ENCODE measurements around the gene THAP8. TPM values are rescaled to one million over a fixed set of nuclear protein-coding genes. Genes with fewer than 3 reads are reported as not detected.

The THAP8 gene
- total RNA-seq, 1 experiment from 2014 or later = 7.6 TPM

- Mint-ChIP-seq H3K9me3 (ENCODE audit: unreplicated experiment) (no peaks in the 10 kb centered on the region), H3K4me1 (ENCODE audit: low read depth, unreplicated experiment) (peaks cover 7% of the 10 kb centered on the region), H3K27me3 (ENCODE audit: insufficient read depth, unreplicated experiment) (no peaks in the 10 kb centered on the region), H3K4me3 (ENCODE audit: unreplicated experiment) (no peak overlapping the region), H3K36me3 (ENCODE audit: insufficient read depth, unreplicated experiment) (peaks cover 21% of the 10 kb centered on the region), H3K27ac (ENCODE audit: unreplicated experiment) (no peak overlapping the region)
- H3K27me3 ChIP-seq (replicated peaks; ENCODE audit: control insufficient read depth, insufficient read depth, low read length) = no peaks in the 10 kb centered on the region
- intact Hi-C loops (cut with micrococcal nuclease; ENCODE audit: unreplicated experiment) = no loop called here
- H3K4me3 ChIP-seq (ENCODE audit: low read depth, low read length) = no peak overlapping the region
- no peaks in the 10 kb centered on the region for H3K9me3 ChIP-seq
- TF ChIP-seq CTCF (IDR thresholded peaks at IDR 0.05; ENCODE audit: insufficient read depth in 1 of 2, low read depth in 1 of 2, low read length in 1 of 2, severe bottlenecking in 1 of 2, unreplicated experiment in 1 of 2) = no peak
- BruUV-seq (replicated peaks) = no TSS peak
- ChIA-PET POLR2A (no interaction called here), CTCF (no interaction called here)
- 0 out of 2 replicates have a peak, but pooled peaks cover 4% of the 10 kb centered on the region for H3K4me1 ChIP-seq
- peaks cover 1% of the 10 kb centered on the region for H3K36me3 ChIP-seq (ENCODE audit: control insufficient read depth, insufficient read depth, low read length)
- DNase-seq = no peak
Observed at GRCh38 chr19:36049080-36049698, 4.9 kb downstream of the THAP8 start.

DNA sequence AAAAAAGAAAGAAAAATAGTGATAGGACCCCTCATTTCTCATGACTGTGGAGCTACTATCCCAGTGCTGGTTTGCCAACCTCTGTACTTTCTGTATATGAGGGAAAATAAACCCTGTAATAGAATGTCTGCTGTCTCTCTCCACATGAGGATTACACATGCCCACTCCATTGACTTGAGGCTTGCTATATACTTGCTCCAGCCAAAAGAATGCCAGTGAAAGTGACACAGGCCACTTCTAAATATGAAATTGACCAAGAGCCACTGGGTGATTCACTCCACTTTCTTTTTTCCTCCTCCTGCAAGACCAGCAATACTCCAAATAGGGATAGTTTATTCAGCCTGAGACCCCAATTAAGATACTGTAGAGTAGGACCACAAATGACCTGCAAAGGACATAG lies 6.2 kb downstream of the THAP8 start:
- 0 out of 2 replicates have a peak, but pooled peaks cover 3% of the 10 kb centered on the region for H3K4me1 ChIP-seq
- POLR2A ChIA-PET = no interaction called here
- no peaks in the 10 kb centered on the region for H3K27me3 Mint-ChIP-seq (ENCODE audit: insufficient read depth, unreplicated experiment)

GRCh38 chr19:36046443-36047050 lies 7.5 kb downstream of the THAP8 start:
- H3K36me3 Mint-ChIP-seq (ENCODE audit: insufficient read depth, unreplicated experiment) = peaks cover 20% of the 10 kb centered on the region
- H3K27ac Mint-ChIP-seq (ENCODE audit: unreplicated experiment) = no peak overlapping the region
- POLR2A ChIA-PET = interaction anchor here (0.6 kb wide), 1 partner anchor 9 kb away, joined by 4 read pairs; no protein-coding TSS in a partner anchor

More for the DNA sequence above, 6.2 kb downstream of the THAP8 start:
- no peak for DNase-seq
- TF ChIP-seq CTCF (IDR thresholded peaks at IDR 0.05; ENCODE audit: insufficient read depth in 1 of 2, low read depth in 1 of 2, low read length in 1 of 2, severe bottlenecking in 1 of 2, unreplicated experiment in 1 of 2) = no peak
- H3K36me3 Mint-ChIP-seq (ENCODE audit: insufficient read depth, unreplicated experiment) = peaks cover 17% of the 10 kb centered on the region
- CTCF ChIA-PET = no interaction called here
- H3K36me3 ChIP-seq (ENCODE audit: control insufficient read depth, insufficient read depth, low read length) = peaks cover 1% of the 10 kb centered on the region
- H3K9me3 ChIP-seq = no peaks in the 10 kb centered on the region
- H3K27me3 ChIP-seq (replicated peaks; ENCODE audit: control insufficient read depth, insufficient read depth, low read length) = no peaks in the 10 kb centered on the region
- peaks cover 14% of the 10 kb centered on the region for H3K4me1 Mint-ChIP-seq (ENCODE audit: low read depth, unreplicated experiment)
- intact Hi-C loops (cut with micrococcal nuclease; ENCODE audit: unreplicated experiment) = no loop called here
- no peak overlapping the region for H3K4me3 Mint-ChIP-seq (ENCODE audit: unreplicated experiment)
- no TSS peak for BruUV-seq (replicated peaks)
- no peak overlapping the region for H3K27ac Mint-ChIP-seq (ENCODE audit: unreplicated experiment)
- no peaks in the 10 kb centered on the region for H3K9me3 Mint-ChIP-seq (ENCODE audit: unreplicated experiment)
- no peak overlapping the region for H3K4me3 ChIP-seq (ENCODE audit: low read depth, low read length)

More at GRCh38 chr19:36046443-36047050, 7.5 kb downstream of the THAP8 start:
- peaks cover 1% of the 10 kb centered on the region for H3K36me3 ChIP-seq (ENCODE audit: control insufficient read depth, insufficient read depth, low read length)
- Mint-ChIP-seq H3K4me1 (ENCODE audit: low read depth, unreplicated experiment) (peaks cover 24% of the 10 kb centered on the region), H3K27me3 (ENCODE audit: insufficient read depth, unreplicated experiment) (no peaks in the 10 kb centered on the region), H3K9me3 (ENCODE audit: unreplicated experiment) (no peaks in the 10 kb centered on the region), H3K4me3 (ENCODE audit: unreplicated experiment) (no peak overlapping the region)
- no peak overlapping the region for H3K4me3 ChIP-seq (ENCODE audit: low read depth, low read length)
- CTCF ChIA-PET = no interaction called here
- no peak for TF ChIP-seq CTCF (IDR thresholded peaks at IDR 0.05; ENCODE audit: insufficient read depth in 1 of 2, low read depth in 1 of 2, low read length in 1 of 2, severe bottlenecking in 1 of 2, unreplicated experiment in 1 of 2)
- peaks cover 12% of the 10 kb centered on the region for H3K4me1 ChIP-seq
- DNase-seq = no peak
- intact Hi-C loops (cut with micrococcal nuclease; ENCODE audit: unreplicated experiment) = no loop called here
- no TSS peak for BruUV-seq (replicated peaks)
- no peaks in the 10 kb centered on the region for H3K9me3 ChIP-seq
- H3K27me3 ChIP-seq (replicated peaks; ENCODE audit: control insufficient read depth, insufficient read depth, low read length) = no peaks in the 10 kb centered on the region

All from Caco-2 (cell line).